ENCODE results near the gene PTPRD.
"Not testable (repeated sequence)": the region's sequence is repeated elsewhere in the genome, so short reads cannot be mapped to it uniquely, and the experiment has no call there.

The PTPRD gene

DNA sequence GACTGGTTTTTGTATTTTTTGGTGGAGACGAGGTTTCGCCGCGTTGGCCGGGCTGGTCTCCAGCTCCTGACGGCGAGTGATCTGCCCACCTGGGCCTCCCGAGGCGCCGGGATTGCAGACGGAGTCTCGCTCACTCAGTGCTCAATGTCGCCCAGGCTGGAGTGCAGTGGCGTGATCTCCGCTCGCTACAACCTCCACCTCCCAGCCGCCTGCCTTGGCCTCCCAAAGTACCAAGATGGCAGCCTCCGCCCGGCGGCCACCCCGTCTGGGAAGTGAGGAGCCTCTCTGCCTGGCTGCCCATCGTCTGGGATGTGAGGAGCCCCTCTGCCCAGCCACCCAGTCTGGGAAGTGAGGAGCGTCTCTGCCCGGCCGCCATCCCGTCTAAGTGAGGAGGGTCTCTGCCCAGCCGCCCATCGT is 163.6 kb downstream of the PTPRD start:
- DNase-seq: not testable (repeated sequence)

- no peak for DNase-seq
Measured at GRCh38 chr9:10447036-10447435, 165.8 kb downstream of the PTPRD start.

DNA sequence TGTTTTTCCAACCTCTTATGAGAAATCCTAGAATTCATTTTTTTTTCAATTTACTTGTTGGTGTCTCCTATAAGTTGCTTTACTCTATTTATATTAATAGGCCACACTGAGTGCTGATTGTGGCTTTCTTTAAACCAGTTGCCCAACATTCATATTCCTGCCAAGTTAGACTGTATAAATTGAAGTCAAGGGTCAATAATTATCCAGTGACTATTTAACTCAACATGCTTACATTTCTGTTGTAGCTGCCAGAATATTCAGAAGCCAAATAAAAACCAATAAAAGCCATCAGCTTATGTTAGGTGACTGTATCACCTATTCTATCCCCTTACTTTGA is 169.0 kb downstream of the PTPRD start:
- no peak for DNase-seq

DNA sequence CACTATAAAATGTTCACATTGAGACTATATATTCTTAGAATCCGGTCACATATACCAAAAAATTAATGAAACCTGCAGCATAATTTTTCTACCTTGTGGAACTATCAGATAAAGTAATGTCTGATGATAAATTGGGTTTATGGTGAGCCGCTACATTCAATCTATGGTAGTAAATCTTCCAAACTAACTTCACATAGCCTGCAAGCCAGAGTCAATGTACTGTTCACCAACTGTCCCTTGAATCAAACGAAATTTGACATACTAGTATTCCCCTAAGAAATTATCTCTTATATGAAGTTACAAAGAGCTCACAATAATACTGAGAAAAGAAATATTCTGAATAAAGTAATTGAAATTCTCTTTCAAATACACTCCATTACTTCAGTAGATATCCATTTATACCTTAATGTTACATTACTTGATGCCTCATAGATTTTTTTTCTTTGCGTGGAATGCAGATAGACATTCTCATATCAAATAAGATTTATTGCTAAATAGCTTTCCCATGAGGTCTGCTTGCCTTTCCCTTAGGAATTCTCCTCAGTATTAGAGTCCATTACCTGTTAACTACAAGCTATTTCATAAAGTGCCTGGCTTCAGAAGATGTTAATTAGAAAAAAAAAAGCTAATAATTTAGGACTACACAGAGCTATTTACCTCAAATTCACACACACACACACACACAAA is 169.5 kb downstream of the PTPRD start:
- no peak for DNase-seq

- no peak for DNase-seq
Measured at GRCh38 chr9:10438955-10439354, 173.8 kb downstream of the PTPRD start.

- no peak for DNase-seq
Measured at GRCh38 chr9:10436756-10437155, 176.0 kb downstream of the PTPRD start.

- no peak for DNase-seq
Measured at GRCh38 chr9:10434412-10434811, 178.4 kb downstream of the PTPRD start.

DNA sequence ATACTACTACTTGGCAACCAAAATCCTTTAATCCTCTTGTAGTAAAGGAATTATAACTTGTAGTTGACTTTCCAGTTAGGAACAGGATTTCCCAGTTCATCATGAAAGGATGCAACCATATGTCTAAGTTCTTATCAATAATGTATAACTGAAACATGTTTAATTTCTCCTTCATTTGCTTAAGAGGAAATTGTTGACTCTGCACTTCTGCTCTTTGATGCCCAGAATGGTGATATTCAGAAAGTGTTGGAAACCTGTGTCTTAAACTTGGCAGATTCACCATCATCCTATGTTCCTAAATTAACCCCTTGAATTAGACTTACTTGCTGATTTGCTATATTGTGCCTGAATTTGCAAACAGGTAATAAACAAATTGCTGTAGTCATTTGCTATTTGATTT is 201.5 kb downstream of the PTPRD start:
- DNase-seq: no peak

DNA sequence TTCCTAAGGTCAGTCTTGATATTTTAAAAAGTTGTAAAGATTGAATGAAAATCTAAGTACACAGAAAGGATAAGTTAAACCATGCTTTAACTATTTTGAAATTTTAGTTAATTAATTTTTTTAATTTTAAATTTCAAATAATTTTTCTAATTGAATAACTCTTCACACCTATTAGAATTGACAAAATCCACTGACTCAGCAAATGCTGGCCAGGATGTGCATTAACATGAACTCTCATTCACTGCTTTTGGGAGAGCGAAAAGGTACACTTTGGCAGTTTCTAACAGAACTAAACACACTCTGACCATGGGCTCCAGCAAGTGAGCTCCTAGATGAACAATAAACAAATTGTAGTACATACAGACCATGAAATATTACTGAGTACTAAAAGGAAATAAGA is 209.5 kb downstream of the PTPRD start:
- no peak for DNase-seq

DNA sequence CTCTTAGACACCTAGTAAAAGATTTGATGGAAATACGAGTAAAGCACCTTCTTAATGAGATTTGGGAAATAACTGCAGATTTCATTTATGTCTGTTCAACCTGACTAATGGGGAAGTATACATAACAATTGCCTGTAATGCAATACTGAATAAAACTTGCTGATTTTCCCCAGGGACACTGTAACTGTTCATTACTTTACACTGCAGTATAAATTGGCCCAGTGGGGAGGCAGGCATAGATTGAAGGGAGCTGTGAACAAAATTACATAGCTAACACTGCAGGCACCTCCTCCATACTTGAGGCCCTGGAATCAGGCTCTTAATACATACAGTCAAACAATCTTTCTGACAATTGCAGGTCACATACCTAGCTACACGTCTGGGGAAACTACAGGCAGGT is 216.2 kb downstream of the PTPRD start:
- no peak for DNase-seq

GRCh38 chr9:10387282-10387681 is 225.5 kb downstream of the PTPRD start:
- no peak for DNase-seq

DNA sequence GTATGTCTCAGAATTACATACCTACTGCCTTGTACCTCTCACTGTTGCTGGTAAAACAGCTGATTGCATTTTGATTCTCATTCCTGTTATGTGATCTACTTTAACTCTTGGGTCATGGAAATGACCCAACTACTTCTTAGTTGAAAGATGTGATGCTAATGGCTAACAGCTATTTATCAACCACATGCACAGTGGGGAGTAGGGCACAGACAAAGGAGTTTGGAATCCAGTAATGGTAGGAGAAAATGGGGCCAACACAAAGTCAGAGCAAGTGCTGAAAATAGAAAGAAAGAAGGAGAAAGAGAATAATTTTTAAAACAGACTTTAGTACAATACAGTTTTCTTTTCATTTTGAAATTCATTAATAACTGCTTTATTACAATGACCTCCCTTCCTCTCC is 241.0 kb downstream of the PTPRD start:
- no peak for DNase-seq

DNA sequence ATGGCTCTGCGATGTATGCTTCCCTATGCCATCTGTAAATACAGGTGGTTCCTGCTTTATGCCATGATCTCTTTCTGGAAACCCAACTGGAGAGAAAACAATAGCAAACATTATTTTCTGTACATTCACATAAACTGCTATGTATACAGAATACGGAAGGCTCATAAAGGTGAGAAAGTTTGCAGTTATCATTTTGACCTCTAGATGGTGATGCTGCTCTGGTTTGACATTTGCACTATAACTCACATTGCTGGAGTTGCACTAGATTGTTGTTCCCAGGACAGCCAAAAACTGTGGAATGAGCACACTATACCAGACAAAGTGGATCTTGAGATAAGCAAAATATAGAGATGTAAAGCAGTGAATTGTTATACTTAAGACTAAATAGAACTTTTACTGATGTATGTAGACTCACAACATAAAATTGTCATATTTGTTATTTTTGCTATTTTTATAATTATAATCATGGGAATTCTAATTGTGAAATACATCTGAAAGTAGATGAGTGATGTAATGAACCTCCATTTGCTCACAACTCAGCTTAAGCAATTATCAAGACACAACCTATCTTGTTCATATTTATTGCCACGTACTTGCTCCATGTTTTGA is 246.5 kb downstream of the PTPRD start:
- peak; percentile 13 to 67 for DNase-seq

GRCh38 chr9:10354591-10354990 is 258.2 kb downstream of the PTPRD start:
- no peak for DNase-seq

GRCh38 chr9:10345621-10346020 is 267.2 kb downstream of the PTPRD start:
- not testable (repeated sequence) for DNase-seq

GRCh38 chr9:10341057-10341456 is 271.7 kb downstream of the PTPRD start:
- DNase-seq: no peak

DNA sequence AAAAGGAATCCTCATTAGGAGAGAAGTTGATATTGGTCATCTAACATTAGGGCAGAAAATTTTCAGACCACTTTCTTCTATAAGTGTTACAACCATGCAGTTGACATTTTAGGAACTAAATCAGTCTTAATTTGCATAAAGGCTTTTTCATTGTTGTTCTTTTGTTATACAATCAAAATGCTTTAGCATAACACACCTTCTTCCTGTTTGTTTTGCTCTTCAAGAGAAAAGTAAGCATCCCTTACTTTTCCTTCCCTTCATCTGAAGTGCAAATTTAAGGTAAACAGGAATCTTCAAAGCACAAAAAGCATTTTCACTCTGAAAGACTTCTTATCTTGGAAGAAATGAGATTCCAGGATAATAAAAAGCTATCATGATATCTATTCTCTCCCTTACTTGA is 273.6 kb downstream of the PTPRD start:
- no peak for DNase-seq

DNA sequence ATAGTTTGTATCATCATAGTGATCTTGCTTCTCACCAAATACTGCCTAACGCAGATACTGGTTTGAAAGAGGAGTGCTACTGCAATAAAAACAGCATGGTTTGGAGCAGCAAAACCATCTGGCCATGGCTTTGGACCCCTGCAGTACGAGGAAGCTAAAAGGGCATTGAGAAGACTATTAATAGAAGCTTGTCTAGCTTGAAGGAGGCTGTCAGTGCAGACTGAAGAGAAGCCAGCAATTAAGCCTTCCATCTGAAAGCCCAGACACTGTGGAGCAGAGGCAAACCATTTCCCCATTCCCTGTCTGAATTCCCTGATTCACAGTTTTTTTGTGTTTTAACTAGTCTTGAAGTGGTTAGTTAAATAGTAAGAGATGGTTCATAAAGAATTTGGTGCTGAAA is 281.6 kb downstream of the PTPRD start:
- no peak for DNase-seq

DNA sequence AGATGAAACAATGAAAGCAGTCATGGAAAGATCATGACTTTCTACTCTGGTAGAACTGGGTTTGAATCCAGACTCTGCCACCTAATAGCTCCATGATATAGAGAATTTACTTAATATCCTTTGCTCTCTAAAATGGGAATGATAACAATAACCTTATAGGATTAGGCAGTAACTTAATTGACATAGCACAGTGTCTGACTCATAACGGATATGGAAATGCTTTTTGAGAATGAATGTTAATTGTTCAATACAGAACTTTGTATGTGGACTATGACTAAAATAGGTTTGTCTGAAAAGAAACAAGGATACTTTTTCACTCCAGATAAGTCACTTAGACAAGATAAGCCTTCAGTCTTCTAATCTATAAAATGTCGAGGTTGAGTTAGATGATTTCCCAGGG is 330.7 kb downstream of the PTPRD start:
- DNase-seq: no peak

GRCh38 chr9:10274988-10275387 is 337.8 kb downstream of the PTPRD start:
- DNase-seq: no peak

DNA sequence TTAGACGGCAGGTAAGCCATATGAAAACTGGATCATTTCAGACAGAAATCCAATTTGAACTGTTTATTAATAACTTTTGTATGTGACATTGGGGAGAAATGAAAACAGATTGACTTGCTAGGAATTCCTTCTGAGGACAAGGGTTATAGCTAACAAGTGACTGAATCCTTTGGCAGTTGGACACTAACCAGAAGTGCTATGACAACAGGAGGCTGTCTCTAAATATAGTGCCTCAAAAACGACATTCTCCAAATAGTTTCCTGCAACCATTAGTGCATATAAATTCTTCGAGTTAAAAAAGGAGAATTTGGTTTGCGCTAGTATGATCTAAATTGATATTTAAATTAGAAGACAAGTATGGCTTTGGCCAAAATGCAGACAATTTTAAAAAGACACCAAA is 338.6 kb downstream of the PTPRD start:
- DNase-seq: no peak

GRCh38 chr9:10272830-10273229 is 340.0 kb downstream of the PTPRD start:
- DNase-seq: no peak

GRCh38 chr9:10268531-10269485 is 344.0 kb downstream of the PTPRD start:
- DNase-seq: peak; percentile 52 to 67

- DNase-seq: no peak
Measured at GRCh38 chr9:10265153-10265631, 347.6 kb downstream of the PTPRD start.
